Skeletal muscle satellite cell (primary cell): ENCODE data around the gene SHH.

ENCODE experiments used
- H3K27me3 ChIP-seq: 2 replicates; pipeline ENCODE4 v1.7.0; 2013; ENCODE audit warnings: low read length; ENCODE audit not compliant: control insufficient read depth, insufficient read depth
- H3K36me3 ChIP-seq: 2 replicates; pipeline ENCODE4 v1.7.0; 2013; ENCODE audit warnings: mild to moderate bottlenecking, control low read depth, low read length; ENCODE audit not compliant: insufficient read depth
- H3K4me1 ChIP-seq: 2 replicates; pipeline ENCODE4 v1.7.0; 2013; ENCODE audit warnings: low read length; ENCODE audit not compliant: control insufficient read depth, insufficient read depth
- H3K4me2 ChIP-seq: 2 replicates; pipeline ENCODE4 v1.7.0; 2013; ENCODE audit warnings: mild to moderate bottlenecking, low read length
- H3K4me3 ChIP-seq: 2 replicates; pipeline ENCODE4 v1.7.0; 2013; ENCODE audit warnings: low read length
- H3K9ac ChIP-seq: 2 replicates; pipeline ENCODE4 v1.7.0; 2013; ENCODE audit warnings: mild to moderate bottlenecking, low read depth, low read length, moderate library complexity
- H3K9me3 ChIP-seq: replicated peaks from 2 replicates; pipeline ENCODE4 v1.7.0; 2013; ENCODE audit warnings: mild to moderate bottlenecking, control low read depth, low read length

SHH gene

GRCh38 chr7:155781433-155781832, 30.8 kb downstream of the SHH start:
- H3K36me3 ChIP-seq: peaks cover 40% of the 10 kb centered on the region

GRCh38 chr7:155780884-155781283, 31.4 kb downstream of the SHH start:
- Histone ChIP-seq H3K36me3 (peaks cover 45% of the 10 kb centered on the region), H3K4me1 (no peaks in the 10 kb centered on the region), H3K9me3 (no peaks in the 10 kb centered on the region), H3K4me3 (no peak overlapping the region), H3K27me3 (no peaks in the 10 kb centered on the region), H3K4me2 (no peak overlapping the region), H3K9ac (no peak overlapping the region)

More at GRCh38 chr7:155781433-155781832, 30.8 kb downstream of the SHH start:
- Histone ChIP-seq H3K4me2 (no peak overlapping the region), H3K4me1 (no peaks in the 10 kb centered on the region), H3K27me3 (no peaks in the 10 kb centered on the region), H3K9ac (no peak overlapping the region), H3K9me3 (no peaks in the 10 kb centered on the region), H3K4me3 (no peak overlapping the region)

GRCh38 chr7:155778349-155778748, 33.9 kb downstream of the SHH start:
- Histone ChIP-seq H3K4me1 (no peaks in the 10 kb centered on the region), H3K36me3 (peaks cover 64% of the 10 kb centered on the region), H3K9ac (no peak overlapping the region), H3K4me3 (no peak overlapping the region), H3K27me3 (no peaks in the 10 kb centered on the region), H3K9me3 (no peaks in the 10 kb centered on the region), H3K4me2 (no peak overlapping the region)

GRCh38 chr7:155776606-155777005, 35.7 kb downstream of the SHH start:
- H3K4me1 ChIP-seq: no peaks in the 10 kb centered on the region
- H3K27me3 ChIP-seq: no peaks in the 10 kb centered on the region
- no peaks in the 10 kb centered on the region for H3K9me3 ChIP-seq
- H3K4me3 ChIP-seq: no peak overlapping the region
- H3K9ac ChIP-seq: no peak overlapping the region
- H3K36me3 ChIP-seq: peaks cover 57% of the 10 kb centered on the region
- no peak overlapping the region for H3K4me2 ChIP-seq

- Histone ChIP-seq H3K4me2 (no peak overlapping the region), H3K4me3 (no peak overlapping the region), H3K4me1 (no peaks in the 10 kb centered on the region), H3K27me3 (no peaks in the 10 kb centered on the region), H3K9me3 (no peaks in the 10 kb centered on the region), H3K9ac (no peak overlapping the region), H3K36me3 (peaks cover 55% of the 10 kb centered on the region)
Observed at GRCh38 chr7:155775691-155776090, 36.6 kb downstream of the SHH start.

GRCh38 chr7:155774947-155775346, 37.3 kb downstream of the SHH start:
- H3K36me3 ChIP-seq: peaks cover 52% of the 10 kb centered on the region
- H3K9me3 ChIP-seq: no peaks in the 10 kb centered on the region
- H3K4me3 ChIP-seq: no peak overlapping the region
- H3K4me1 ChIP-seq: peaks cover 5% of the 10 kb centered on the region
- no peaks in the 10 kb centered on the region for H3K27me3 ChIP-seq
- H3K4me2 ChIP-seq: no peak overlapping the region
- H3K9ac ChIP-seq: no peak overlapping the region

- peaks cover 13% of the 10 kb centered on the region for H3K4me1 ChIP-seq
- no peak overlapping the region for H3K4me3 ChIP-seq
- H3K4me2 ChIP-seq: no peak overlapping the region
- H3K9ac ChIP-seq: no peak overlapping the region
- H3K36me3 ChIP-seq: peaks cover 53% of the 10 kb centered on the region
- H3K9me3 ChIP-seq: no peaks in the 10 kb centered on the region
- no peaks in the 10 kb centered on the region for H3K27me3 ChIP-seq
Observed at GRCh38 chr7:155773531-155773930, 38.7 kb downstream of the SHH start.

- no peaks in the 10 kb centered on the region for H3K27me3 ChIP-seq
- H3K9me3 ChIP-seq: no peaks in the 10 kb centered on the region
- peak overlapping the region; percentile 57 for H3K4me2 ChIP-seq
- H3K4me3 ChIP-seq: no peak overlapping the region
- peak overlapping the region; percentile 60 for H3K9ac ChIP-seq
- peaks cover 44% of the 10 kb centered on the region for H3K36me3 ChIP-seq
- peaks cover 13% of the 10 kb centered on the region for H3K4me1 ChIP-seq
Observed at GRCh38 chr7:155770241-155770640, 42.0 kb downstream of the SHH start.

GRCh38 chr7:155769701-155770100, 42.6 kb downstream of the SHH start:
- Histone ChIP-seq H3K4me2 (peak overlapping the region; percentile 57), H3K27me3 (no peaks in the 10 kb centered on the region), H3K36me3 (peaks cover 42% of the 10 kb centered on the region), H3K4me1 (peaks cover 13% of the 10 kb centered on the region), H3K4me3 (no peak overlapping the region), H3K9ac (peak overlapping the region; percentile 68), H3K9me3 (no peaks in the 10 kb centered on the region)

GRCh38 chr7:155766966-155767916, 45.0 kb downstream of the SHH start:
- H3K27me3 ChIP-seq: no peaks in the 10 kb centered on the region
- no peaks in the 10 kb centered on the region for H3K9me3 ChIP-seq
- no peak overlapping the region for H3K4me2 ChIP-seq
- peaks cover 41% of the 10 kb centered on the region for H3K36me3 ChIP-seq
- peaks cover 13% of the 10 kb centered on the region for H3K4me1 ChIP-seq
- no peak overlapping the region for H3K9ac ChIP-seq
- no peak overlapping the region for H3K4me3 ChIP-seq

- no peak overlapping the region for H3K4me2 ChIP-seq
- no peaks in the 10 kb centered on the region for H3K27me3 ChIP-seq
- H3K4me1 ChIP-seq: peaks cover 13% of the 10 kb centered on the region
- H3K9ac ChIP-seq: no peak overlapping the region
- H3K36me3 ChIP-seq: peaks cover 41% of the 10 kb centered on the region
- H3K9me3 ChIP-seq: no peaks in the 10 kb centered on the region
- H3K4me3 ChIP-seq: no peak overlapping the region
Observed at GRCh38 chr7:155766386-155766785, 45.9 kb downstream of the SHH start.

- Histone ChIP-seq H3K9ac (no peak overlapping the region), H3K4me1 (peaks cover 13% of the 10 kb centered on the region), H3K27me3 (no peaks in the 10 kb centered on the region), H3K9me3 (no peaks in the 10 kb centered on the region), H3K4me3 (no peak overlapping the region), H3K4me2 (no peak overlapping the region), H3K36me3 (peaks cover 34% of the 10 kb centered on the region)
Observed at GRCh38 chr7:155765458-155765857, 46.8 kb downstream of the SHH start.
